ENCODE data around the gene SLC17A3. TPM values are rescaled to one million over a fixed set of nuclear protein-coding genes. Genes with fewer than 3 reads are reported as not detected.

Gene SLC17A3
- total and polyA plus RNA-seq, 2 experiments from 2014 or later = not detected

DNA sequence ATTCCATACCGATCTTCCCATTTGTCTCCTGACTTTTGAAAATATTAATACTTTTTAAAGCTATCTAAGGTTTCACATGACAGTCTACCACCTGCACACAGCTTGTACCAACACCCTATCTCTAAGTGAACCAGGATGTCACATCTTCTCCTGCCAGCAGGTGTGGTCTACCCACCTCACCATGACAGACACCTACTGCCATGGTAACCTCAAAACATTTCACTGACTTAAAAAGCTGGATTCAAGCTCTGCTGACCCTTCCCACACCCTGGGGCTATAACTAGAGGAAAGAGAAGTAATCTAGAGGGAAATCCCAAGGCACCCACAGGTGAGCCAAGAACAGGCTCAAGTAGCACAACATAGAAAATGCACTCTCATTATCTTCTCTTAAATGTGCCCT, 1.2 kb downstream of the SLC17A3 start (continued):
- TF ChIP-seq, protein P1, sequence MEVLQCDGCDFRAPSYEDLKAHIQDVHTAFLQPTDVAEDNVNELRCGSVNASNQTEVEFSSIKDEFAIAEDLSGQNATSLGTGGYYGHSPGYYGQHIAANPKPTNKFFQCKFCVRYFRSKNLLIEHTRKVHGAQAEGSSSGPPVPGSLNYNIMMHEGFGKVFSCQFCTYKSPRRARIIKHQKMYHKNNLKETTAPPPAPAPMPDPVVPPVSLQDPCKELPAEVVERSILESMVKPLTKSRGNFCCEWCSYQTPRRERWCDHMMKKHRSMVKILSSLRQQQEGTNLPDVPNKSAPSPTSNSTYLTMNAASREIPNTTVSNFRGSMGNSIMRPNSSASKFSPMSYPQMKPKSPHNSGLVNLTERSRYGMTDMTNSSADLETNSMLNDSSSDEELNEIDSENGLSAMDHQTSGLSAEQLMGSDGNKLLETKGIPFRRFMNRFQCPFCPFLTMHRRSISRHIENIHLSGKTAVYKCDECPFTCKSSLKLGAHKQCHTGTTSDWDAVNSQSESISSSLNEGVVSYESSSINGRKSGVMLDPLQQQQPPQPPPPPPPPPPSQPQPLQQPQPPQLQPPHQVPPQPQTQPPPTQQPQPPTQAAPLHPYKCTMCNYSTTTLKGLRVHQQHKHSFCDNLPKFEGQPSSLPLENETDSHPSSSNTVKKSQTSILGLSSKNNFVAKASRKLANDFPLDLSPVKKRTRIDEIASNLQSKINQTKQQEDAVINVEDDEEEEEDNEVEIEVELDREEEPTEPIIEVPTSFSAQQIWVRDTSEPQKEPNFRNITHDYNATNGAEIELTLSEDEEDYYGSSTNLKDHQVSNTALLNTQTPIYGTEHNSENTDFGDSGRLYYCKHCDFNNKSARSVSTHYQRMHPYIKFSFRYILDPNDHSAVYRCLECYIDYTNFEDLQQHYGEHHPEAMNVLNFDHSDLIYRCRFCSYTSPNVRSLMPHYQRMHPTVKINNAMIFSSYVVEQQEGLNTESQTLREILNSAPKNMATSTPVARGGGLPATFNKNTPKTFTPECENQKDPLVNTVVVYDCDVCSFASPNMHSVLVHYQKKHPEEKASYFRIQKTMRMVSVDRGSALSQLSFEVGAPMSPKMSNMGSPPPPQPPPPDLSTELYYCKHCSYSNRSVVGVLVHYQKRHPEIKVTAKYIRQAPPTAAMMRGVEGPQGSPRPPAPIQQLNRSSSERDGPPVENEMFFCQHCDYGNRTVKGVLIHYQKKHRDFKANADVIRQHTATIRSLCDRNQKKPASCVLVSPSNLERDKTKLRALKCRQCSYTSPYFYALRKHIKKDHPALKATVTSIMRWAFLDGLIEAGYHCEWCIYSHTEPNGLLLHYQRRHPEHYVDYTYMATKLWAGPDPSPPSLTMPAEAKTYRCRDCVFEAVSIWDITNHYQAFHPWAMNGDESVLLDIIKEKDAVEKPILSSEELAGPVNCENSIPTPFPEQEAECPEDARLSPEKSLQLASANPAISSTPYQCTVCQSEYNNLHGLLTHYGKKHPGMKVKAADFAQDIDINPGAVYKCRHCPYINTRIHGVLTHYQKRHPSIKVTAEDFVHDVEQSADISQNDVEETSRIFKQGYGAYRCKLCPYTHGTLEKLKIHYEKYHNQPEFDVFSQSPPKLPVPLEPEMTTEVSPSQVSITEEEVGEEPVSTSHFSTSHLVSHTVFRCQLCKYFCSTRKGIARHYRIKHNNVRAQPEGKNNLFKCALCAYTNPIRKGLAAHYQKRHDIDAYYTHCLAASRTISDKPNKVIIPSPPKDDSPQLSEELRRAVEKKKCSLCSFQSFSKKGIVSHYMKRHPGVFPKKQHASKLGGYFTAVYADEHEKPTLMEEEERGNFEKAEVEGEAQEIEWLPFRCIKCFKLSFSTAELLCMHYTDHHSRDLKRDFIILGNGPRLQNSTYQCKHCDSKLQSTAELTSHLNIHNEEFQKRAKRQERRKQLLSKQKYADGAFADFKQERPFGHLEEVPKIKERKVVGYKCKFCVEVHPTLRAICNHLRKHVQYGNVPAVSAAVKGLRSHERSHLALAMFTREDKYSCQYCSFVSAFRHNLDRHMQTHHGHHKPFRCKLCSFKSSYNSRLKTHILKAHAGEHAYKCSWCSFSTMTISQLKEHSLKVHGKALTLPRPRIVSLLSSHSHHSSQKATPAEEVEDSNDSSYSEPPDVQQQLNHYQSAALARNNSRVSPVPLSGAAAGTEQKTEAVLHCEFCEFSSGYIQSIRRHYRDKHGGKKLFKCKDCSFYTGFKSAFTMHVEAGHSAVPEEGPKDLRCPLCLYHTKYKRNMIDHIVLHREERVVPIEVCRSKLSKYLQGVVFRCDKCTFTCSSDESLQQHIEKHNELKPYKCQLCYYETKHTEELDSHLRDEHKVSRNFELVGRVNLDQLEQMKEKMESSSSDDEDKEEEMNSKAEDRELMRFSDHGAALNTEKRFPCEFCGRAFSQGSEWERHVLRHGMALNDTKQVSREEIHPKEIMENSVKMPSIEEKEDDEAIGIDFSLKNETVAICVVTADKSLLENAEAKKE (CRISPR knock-in tag; IDR thresholded peaks at IDR 0.05) = no peak
- TF ChIP-seq EZH2phosphoT487 (IDR thresholded peaks at IDR 0.05; ENCODE audit: unreplicated experiment) (no peak), CREB1 (CRISPR knock-in tag; IDR thresholded peaks at IDR 0.05; ENCODE audit: low read depth) (no peak), ZNF331 (CRISPR knock-in tag; IDR thresholded peaks at IDR 0.05; ENCODE audit: low read depth) (no peak), NANOG (IDR thresholded peaks at IDR 0.05; ENCODE audit: borderline replicate concordance) (no peak), STAT1 (IDR thresholded peaks at IDR 0.05; ENCODE audit: unreplicated experiment) (no peak), JUNB (IDR thresholded peaks at IDR 0.05; ENCODE audit: unreplicated experiment) (no peak)
- TF ChIP-seq, protein P2, sequence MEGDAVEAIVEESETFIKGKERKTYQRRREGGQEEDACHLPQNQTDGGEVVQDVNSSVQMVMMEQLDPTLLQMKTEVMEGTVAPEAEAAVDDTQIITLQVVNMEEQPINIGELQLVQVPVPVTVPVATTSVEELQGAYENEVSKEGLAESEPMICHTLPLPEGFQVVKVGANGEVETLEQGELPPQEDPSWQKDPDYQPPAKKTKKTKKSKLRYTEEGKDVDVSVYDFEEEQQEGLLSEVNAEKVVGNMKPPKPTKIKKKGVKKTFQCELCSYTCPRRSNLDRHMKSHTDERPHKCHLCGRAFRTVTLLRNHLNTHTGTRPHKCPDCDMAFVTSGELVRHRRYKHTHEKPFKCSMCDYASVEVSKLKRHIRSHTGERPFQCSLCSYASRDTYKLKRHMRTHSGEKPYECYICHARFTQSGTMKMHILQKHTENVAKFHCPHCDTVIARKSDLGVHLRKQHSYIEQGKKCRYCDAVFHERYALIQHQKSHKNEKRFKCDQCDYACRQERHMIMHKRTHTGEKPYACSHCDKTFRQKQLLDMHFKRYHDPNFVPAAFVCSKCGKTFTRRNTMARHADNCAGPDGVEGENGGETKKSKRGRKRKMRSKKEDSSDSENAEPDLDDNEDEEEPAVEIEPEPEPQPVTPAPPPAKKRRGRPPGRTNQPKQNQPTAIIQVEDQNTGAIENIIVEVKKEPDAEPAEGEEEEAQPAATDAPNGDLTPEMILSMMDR (conservative IDR thresholded peaks at IDR 0.05; ENCODE audit: low read depth in 2 of 2) = no peak

DNA sequence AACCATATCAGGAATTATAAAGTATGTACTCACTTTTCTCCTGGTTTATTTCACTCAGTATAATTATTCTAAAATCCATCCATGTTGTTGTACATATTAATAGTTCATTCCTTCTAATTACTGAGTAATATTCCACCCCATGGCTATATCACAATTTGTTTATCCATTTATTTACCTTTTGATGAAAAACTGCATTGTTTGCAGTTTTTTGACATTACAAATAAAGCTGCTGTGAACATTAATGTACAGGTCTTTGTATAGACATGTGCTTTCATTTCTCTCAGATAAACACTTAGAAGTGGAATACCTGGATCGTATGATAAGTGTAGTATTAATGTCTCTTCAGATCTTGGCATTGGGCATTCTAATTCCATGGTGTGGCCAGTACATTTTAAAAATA, 4.2 kb downstream of the SLC17A3 start:
- H2AFZ ChIP-seq = no peak overlapping the region
- DNase-seq (ENCODE audit: low spot score) (no peak), ATAC-seq (no peak)
- H3K27ac ChIP-seq (ENCODE audit: low read depth) = no peak overlapping the region
- Mint-ChIP-seq H3K4me3 (no peak overlapping the region), H3K4me1 (no peaks in the 10 kb centered on the region), H3K9me3 (no peaks in the 10 kb centered on the region), H3K36me3 (ENCODE audit: low read depth) (no peaks in the 10 kb centered on the region), H3K27me3 (ENCODE audit: insufficient read depth, low read depth, poor library complexity) (no peaks in the 10 kb centered on the region), H3K27ac (no peak overlapping the region)
- no peak overlapping the region for H3K4me2 ChIP-seq
- no peaks in the 10 kb centered on the region for H3K4me1 ChIP-seq (ENCODE audit: insufficient read depth)
- no peaks in the 10 kb centered on the region for H3K27me3 ChIP-seq (ENCODE audit: insufficient read depth)
- H3K4me3 ChIP-seq = no peak overlapping the region
- H3K79me2 ChIP-seq (replicated peaks; ENCODE audit: insufficient read depth) = no peaks in the 10 kb centered on the region
- no peaks in the 10 kb centered on the region for H3K36me3 ChIP-seq (ENCODE audit: insufficient read depth)
- H3F3A ChIP-seq (replicated peaks; ENCODE audit: low read depth) = no peaks in the 10 kb centered on the region
- no peaks in the 10 kb centered on the region for H4K20me1 ChIP-seq (replicated peaks; ENCODE audit: insufficient read depth)
- H3K9me2 ChIP-seq (ENCODE audit: insufficient read depth) = peaks cover 11% of the 10 kb centered on the region; the same call in 1 of the 2 replicates
- TF ChIP-seq, protein P1 (CRISPR knock-in tag; IDR thresholded peaks at IDR 0.05) = no peak
